ENCODE data around the gene CRYBB2.
"Not testable (repeated sequence)": the region's sequence is repeated elsewhere in the genome, so short reads cannot be mapped to it uniquely, and the experiment has no call there.

CRYBB2 gene

GRCh38 chr22:25200967-25201366, 18.5 kb upstream of the CRYBB2 start:
- DNase-seq, result no peak

- DNase-seq, result no peak
Observed at GRCh38 chr22:25201557-25202273, 17.7 kb upstream of the CRYBB2 start.

GRCh38 chr22:25202290-25202921, 17.0 kb upstream of the CRYBB2 start:
- peak; percentile 83 for DNase-seq

GRCh38 chr22:25203082-25203481, 16.4 kb upstream of the CRYBB2 start:
- no peak for DNase-seq

- DNase-seq, result not testable (repeated sequence)
Observed at GRCh38 chr22:25204547-25204946, 14.9 kb upstream of the CRYBB2 start.

- DNase-seq, result no peak
Observed at GRCh38 chr22:25205847-25206246, 13.6 kb upstream of the CRYBB2 start.

- no peak for DNase-seq
Observed at GRCh38 chr22:25206998-25207397, 12.4 kb upstream of the CRYBB2 start.

GRCh38 chr22:25207553-25208157, 11.8 kb upstream of the CRYBB2 start:
- DNase-seq, result no peak

- no peak for DNase-seq
Observed at GRCh38 chr22:25208328-25208727, 11.1 kb upstream of the CRYBB2 start.

- DNase-seq, result no peak
Observed at GRCh38 chr22:25208743-25209505, 10.5 kb upstream of the CRYBB2 start.

GRCh38 chr22:25210793-25211192, 8.6 kb upstream of the CRYBB2 start:
- DNase-seq, result no peak

GRCh38 chr22:25212337-25212736, 7.1 kb upstream of the CRYBB2 start:
- DNase-seq, result no peak

GRCh38 chr22:25213221-25213620, 6.2 kb upstream of the CRYBB2 start:
- no peak for DNase-seq

- DNase-seq, result no peak
Observed at GRCh38 chr22:25216230-25216629, 3.2 kb upstream of the CRYBB2 start.

GRCh38 chr22:25219948-25220442, 556 bp downstream of the CRYBB2 start:
- no peak for DNase-seq

GRCh38 chr22:25221790-25222189, 2.4 kb downstream of the CRYBB2 start:
- no peak for DNase-seq

- DNase-seq, result peak; percentile 68
Observed at GRCh38 chr22:25223269-25223850, 3.9 kb downstream of the CRYBB2 start.

GRCh38 chr22:25228822-25229221, 9.4 kb downstream of the CRYBB2 start:
- no peak for DNase-seq

GRCh38 chr22:25230760-25231159, 11.3 kb downstream of the CRYBB2 start:
- DNase-seq, result not testable (repeated sequence)

GRCh38 chr22:25232301-25232700, 12.9 kb downstream of the CRYBB2 start:
- DNase-seq, result no peak

GRCh38 chr22:25233706-25234105, 14.3 kb downstream of the CRYBB2 start:
- DNase-seq, result not testable (repeated sequence)

GRCh38 chr22:25235547-25236290, 16.3 kb downstream of the CRYBB2 start:
- DNase-seq, result peak; percentile 92

All from islet precursor cell (in vitro differentiated cells).